ENCODE data around the gene ZNF331.

ZNF331 gene

GRCh38 chr19:53595510-53595867, 57.5 kb downstream of the ZNF331 start:
- no peak overlapping the region for H3K23ac ChIP-seq (ENCODE audit: low read length in 2 of 2)
- H3K4ac ChIP-seq (ENCODE audit: low read depth in 1 of 2, low read length in 2 of 2): no peak overlapping the region
- H3K4me3 ChIP-seq (ENCODE audit: insufficient read depth in 1 of 2, low read depth in 1 of 2, low read length in 2 of 2): no peak overlapping the region
- H3K9ac ChIP-seq (ENCODE audit: low read length): no peak overlapping the region
- no peak overlapping the region for H3K18ac ChIP-seq (ENCODE audit: low read depth in 1 of 2, low read length in 2 of 2)
- H3K14ac ChIP-seq (ENCODE audit: low read length in 2 of 2): no peak overlapping the region
- no peaks in the 10 kb centered on the region for H3K27me3 ChIP-seq (ENCODE audit: control insufficient read depth in 1 of 2, insufficient read depth in 1 of 2, low read length in 2 of 2)
- WGBS: 66% methylated on average over 9 of the region's 9 CpGs
- no peak overlapping the region for H4K91ac ChIP-seq (ENCODE audit: low read length)
- no peak overlapping the region for H3K4me2 ChIP-seq (ENCODE audit: low read length, poor library complexity, severe bottlenecking)
- DNase-seq: no peak
- no peak overlapping the region for H2BK120ac ChIP-seq (ENCODE audit: low read depth, low read length)
- peaks cover 4% of the 10 kb centered on the region for H3K9me3 ChIP-seq (ENCODE audit: control insufficient read depth, low read length)
- H2BK5ac ChIP-seq (ENCODE audit: low read depth, low read length, poor library complexity, severe bottlenecking): no peak overlapping the region
- H3K4me1 ChIP-seq (ENCODE audit: control insufficient read depth, insufficient read depth, low read depth, low read length): no peaks in the 10 kb centered on the region
- H2BK15ac ChIP-seq (ENCODE audit: low read depth, poor library complexity, severe bottlenecking): no peak overlapping the region
- H3K36me3 ChIP-seq (ENCODE audit: control insufficient read depth in 1 of 2, insufficient read depth in 2 of 2, low read depth in 1 of 2, low read length in 2 of 2): no peaks in the 10 kb centered on the region
- H2AK5ac ChIP-seq (ENCODE audit: low read length, severe bottlenecking): no peak overlapping the region
- no peaks in the 10 kb centered on the region for H3K79me1 ChIP-seq (replicated peaks; ENCODE audit: low read length, poor library complexity, severe bottlenecking)
- no peak overlapping the region for H3K27ac ChIP-seq (ENCODE audit: low read length, poor library complexity, severe bottlenecking)
- H4K8ac ChIP-seq (ENCODE audit: low read length): no peak overlapping the region
- H2AFZ ChIP-seq (ENCODE audit: low read depth, low read length): no peak overlapping the region
- no peak overlapping the region for H2BK12ac ChIP-seq (ENCODE audit: low read length in 2 of 2)

- Histone ChIP-seq H2AFZ (ENCODE audit: low read depth, low read length) (no peak overlapping the region), H2BK120ac (ENCODE audit: low read depth, low read length) (no peak overlapping the region), H3K9me3 (ENCODE audit: control insufficient read depth, low read length) (peaks cover 4% of the 10 kb centered on the region), H3K4me3 (ENCODE audit: insufficient read depth in 1 of 2, low read depth in 1 of 2, low read length in 2 of 2) (no peak overlapping the region), H4K91ac (ENCODE audit: low read length) (no peak overlapping the region), H2BK15ac (ENCODE audit: low read depth, poor library complexity, severe bottlenecking) (no peak overlapping the region), H3K4me1 (ENCODE audit: control insufficient read depth, insufficient read depth, low read depth, low read length) (no peaks in the 10 kb centered on the region), H4K8ac (ENCODE audit: low read length) (no peak overlapping the region), H2BK12ac (ENCODE audit: low read length in 2 of 2) (no peak overlapping the region), H3K9ac (ENCODE audit: low read length) (no peak overlapping the region), H3K14ac (ENCODE audit: low read length in 2 of 2) (no peak overlapping the region), H2BK5ac (ENCODE audit: low read depth, low read length, poor library complexity, severe bottlenecking) (no peak overlapping the region), H3K23ac (ENCODE audit: low read length in 2 of 2) (no peak overlapping the region), H3K79me1 (replicated peaks; ENCODE audit: low read length, poor library complexity, severe bottlenecking) (no peaks in the 10 kb centered on the region), H3K18ac (ENCODE audit: low read depth in 1 of 2, low read length in 2 of 2) (no peak overlapping the region), H3K4ac (ENCODE audit: low read depth in 1 of 2, low read length in 2 of 2) (no peak overlapping the region), H3K4me2 (ENCODE audit: low read length, poor library complexity, severe bottlenecking) (no peak overlapping the region), H2AK5ac (ENCODE audit: low read length, severe bottlenecking) (no peak overlapping the region), H3K36me3 (ENCODE audit: control insufficient read depth in 1 of 2, insufficient read depth in 2 of 2, low read depth in 1 of 2, low read length in 2 of 2) (no peaks in the 10 kb centered on the region), H3K27ac (ENCODE audit: low read length, poor library complexity, severe bottlenecking) (no peak overlapping the region), H3K27me3 (ENCODE audit: control insufficient read depth in 1 of 2, insufficient read depth in 1 of 2, low read length in 2 of 2) (no peaks in the 10 kb centered on the region)
- DNase-seq: no peak
- 77% methylated on average over 6 of the region's 9 CpGs for WGBS
Measured at GRCh38 chr19:53596056-53596455, 58.1 kb downstream of the ZNF331 start.

- WGBS: 94% methylated on average over 8 of the region's 12 CpGs
- Histone ChIP-seq H3K4me1 (ENCODE audit: control insufficient read depth, insufficient read depth, low read depth, low read length) (no peaks in the 10 kb centered on the region), H2BK15ac (ENCODE audit: low read depth, poor library complexity, severe bottlenecking) (no peak overlapping the region), H4K8ac (ENCODE audit: low read length) (no peak overlapping the region), H3K18ac (ENCODE audit: low read depth in 1 of 2, low read length in 2 of 2) (no peak overlapping the region), H3K27me3 (ENCODE audit: control insufficient read depth in 1 of 2, insufficient read depth in 1 of 2, low read length in 2 of 2) (no peaks in the 10 kb centered on the region), H3K4me3 (ENCODE audit: insufficient read depth in 1 of 2, low read depth in 1 of 2, low read length in 2 of 2) (no peak overlapping the region), H3K9me3 (ENCODE audit: control insufficient read depth, low read length) (peaks cover 4% of the 10 kb centered on the region), H3K23ac (ENCODE audit: low read length in 2 of 2) (no peak overlapping the region), H4K91ac (ENCODE audit: low read length) (no peak overlapping the region), H3K4me2 (ENCODE audit: low read length, poor library complexity, severe bottlenecking) (no peak overlapping the region), H3K4ac (ENCODE audit: low read depth in 1 of 2, low read length in 2 of 2) (no peak overlapping the region), H3K9ac (ENCODE audit: low read length) (no peak overlapping the region), H3K27ac (ENCODE audit: low read length, poor library complexity, severe bottlenecking) (no peak overlapping the region), H2BK5ac (ENCODE audit: low read depth, low read length, poor library complexity, severe bottlenecking) (no peak overlapping the region), H2AFZ (ENCODE audit: low read depth, low read length) (no peak overlapping the region), H2BK120ac (ENCODE audit: low read depth, low read length) (no peak overlapping the region), H2AK5ac (ENCODE audit: low read length, severe bottlenecking) (no peak overlapping the region), H3K14ac (ENCODE audit: low read length in 2 of 2) (no peak overlapping the region), H3K36me3 (ENCODE audit: control insufficient read depth in 1 of 2, insufficient read depth in 2 of 2, low read depth in 1 of 2, low read length in 2 of 2) (no peaks in the 10 kb centered on the region), H3K79me1 (replicated peaks; ENCODE audit: low read length, poor library complexity, severe bottlenecking) (no peaks in the 10 kb centered on the region), H2BK12ac (ENCODE audit: low read length in 2 of 2) (no peak overlapping the region)
- no peak for DNase-seq
Measured at GRCh38 chr19:53597023-53597422, 59.1 kb downstream of the ZNF331 start.

- Histone ChIP-seq H3K4ac (ENCODE audit: low read depth in 1 of 2, low read length in 2 of 2) (no peak overlapping the region), H3K4me2 (ENCODE audit: low read length, poor library complexity, severe bottlenecking) (no peak overlapping the region), H3K23ac (ENCODE audit: low read length in 2 of 2) (no peak overlapping the region), H3K4me1 (ENCODE audit: control insufficient read depth, insufficient read depth, low read depth, low read length) (no peaks in the 10 kb centered on the region), H3K79me1 (replicated peaks; ENCODE audit: low read length, poor library complexity, severe bottlenecking) (no peaks in the 10 kb centered on the region), H4K91ac (ENCODE audit: low read length) (no peak overlapping the region), H4K8ac (ENCODE audit: low read length) (no peak overlapping the region), H2BK12ac (ENCODE audit: low read length in 2 of 2) (no peak overlapping the region), H3K4me3 (ENCODE audit: insufficient read depth in 1 of 2, low read depth in 1 of 2, low read length in 2 of 2) (no peak overlapping the region), H3K14ac (ENCODE audit: low read length in 2 of 2) (no peak overlapping the region), H2AK5ac (ENCODE audit: low read length, severe bottlenecking) (no peak overlapping the region), H2BK15ac (ENCODE audit: low read depth, poor library complexity, severe bottlenecking) (no peak overlapping the region), H3K9ac (ENCODE audit: low read length) (no peak overlapping the region), H3K27ac (ENCODE audit: low read length, poor library complexity, severe bottlenecking) (no peak overlapping the region), H3K36me3 (ENCODE audit: control insufficient read depth in 1 of 2, insufficient read depth in 2 of 2, low read depth in 1 of 2, low read length in 2 of 2) (no peaks in the 10 kb centered on the region), H3K27me3 (ENCODE audit: control insufficient read depth in 1 of 2, insufficient read depth in 1 of 2, low read length in 2 of 2) (no peaks in the 10 kb centered on the region), H2BK120ac (ENCODE audit: low read depth, low read length) (no peak overlapping the region), H3K18ac (ENCODE audit: low read depth in 1 of 2, low read length in 2 of 2) (no peak overlapping the region), H2BK5ac (ENCODE audit: low read depth, low read length, poor library complexity, severe bottlenecking) (no peak overlapping the region), H2AFZ (ENCODE audit: low read depth, low read length) (no peak overlapping the region), H3K9me3 (ENCODE audit: control insufficient read depth, low read length) (peaks cover 4% of the 10 kb centered on the region)
- no peak for DNase-seq
- 86% methylated on average over 10 of the region's 10 CpGs for WGBS
Measured at GRCh38 chr19:53598361-53598760, 60.4 kb downstream of the ZNF331 start.
